ENCODE data around the gene PNMA1. TPM values are rescaled to one million over a fixed set of nuclear protein-coding genes. Genes with fewer than 3 reads are reported as not detected.

PNMA1 gene
- total RNA-seq, 1 donor from 2014 or later: 30.2 TPM

DNA sequence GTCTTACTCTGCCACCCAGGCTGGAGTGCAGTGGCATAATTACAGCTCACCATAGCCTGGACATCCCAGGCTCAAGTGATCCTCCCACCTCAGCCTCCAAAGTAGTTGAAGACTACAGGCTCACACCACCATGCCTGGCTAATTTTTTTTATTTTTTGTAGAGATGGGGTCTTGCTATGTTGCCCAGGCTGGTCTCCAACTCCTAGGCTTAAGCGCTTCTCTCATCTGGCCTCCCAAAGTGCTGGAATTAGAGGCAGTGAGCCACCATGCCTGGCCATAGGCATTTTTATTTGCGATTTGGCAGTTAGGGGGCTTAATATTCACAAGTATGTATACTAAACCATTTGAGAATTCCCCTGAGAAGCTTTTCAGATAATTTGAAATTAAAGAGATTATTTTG, 19.1 kb downstream of the PNMA1 start:
- no peak overlapping the region for H3K4me3 ChIP-seq
- TF ChIP-seq CTCF (IDR thresholded peaks at IDR 0.05): no peak
- no peaks in the 10 kb centered on the region for H3K4me1 ChIP-seq
- peaks cover 2 to 11% of the 10 kb centered on the region in 2 donors for H3K36me3 ChIP-seq
- no peak overlapping the region for H3K27ac ChIP-seq
- no peaks in the 10 kb centered on the region for H3K27me3 ChIP-seq
- no peak for DNase-seq (ENCODE audit: low spot score in 2 of 2)
- H3K9me3 ChIP-seq: no peaks in the 10 kb centered on the region
- intact Hi-C loops (cut with DNase I): no loop called here

- Histone ChIP-seq H3K36me3 (peaks cover 2 to 16% of the 10 kb centered on the region in 2 donors), H3K27me3 (no peaks in the 10 kb centered on the region), H3K9me3 (no peaks in the 10 kb centered on the region), H3K4me1 (no peaks in the 10 kb centered on the region), H3K4me3 (no peak overlapping the region), H3K27ac (no peak overlapping the region)
- no peak for DNase-seq (ENCODE audit: low spot score in 2 of 2)
- intact Hi-C loops (cut with DNase I): no loop called here
- TF ChIP-seq CTCF (IDR thresholded peaks at IDR 0.05): no peak
Observed at GRCh38 chr14:73694083-73694482, 20.1 kb downstream of the PNMA1 start.

GRCh38 chr14:73686901-73687300, 27.3 kb downstream of the PNMA1 start:
- Histone ChIP-seq H3K4me1 (no peaks in the 10 kb centered on the region), H3K4me3 (no peak overlapping the region), H3K36me3 (peaks cover 0 to 21% of the 10 kb centered on the region in 2 donors), H3K27ac (no peak overlapping the region), H3K9me3 (no peaks in the 10 kb centered on the region), H3K27me3 (no peaks in the 10 kb centered on the region)
- intact Hi-C loops (cut with DNase I): no loop called here
- no peak for TF ChIP-seq CTCF (IDR thresholded peaks at IDR 0.05)
- no peak for DNase-seq (ENCODE audit: low spot score in 2 of 2)

DNA sequence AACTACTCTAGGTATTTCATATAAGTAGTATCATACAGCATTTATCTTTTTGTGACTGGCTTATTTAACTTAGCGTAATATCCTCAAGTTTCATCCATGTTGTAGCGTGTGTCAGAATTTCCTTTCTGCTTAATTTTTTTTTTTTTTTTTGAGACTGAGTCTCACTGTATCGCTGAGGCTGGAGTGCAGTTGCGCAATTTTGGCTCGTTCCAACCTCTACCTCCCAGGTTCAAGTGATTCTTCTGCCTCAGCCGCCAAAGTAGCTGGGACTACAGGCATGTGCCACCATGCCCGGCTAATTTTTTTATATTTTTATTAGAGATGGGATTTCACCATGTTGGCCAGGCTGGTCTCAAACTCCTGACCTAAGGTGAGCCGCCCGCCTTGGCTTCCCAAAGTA, 28.9 kb downstream of the PNMA1 start:
- TF ChIP-seq CTCF (IDR thresholded peaks at IDR 0.05): no peak
- Histone ChIP-seq H3K4me1 (no peaks in the 10 kb centered on the region), H3K9me3 (no peaks in the 10 kb centered on the region), H3K27me3 (no peaks in the 10 kb centered on the region), H3K4me3 (no peak overlapping the region), H3K27ac (no peak overlapping the region), H3K36me3 (peaks cover 0 to 11% of the 10 kb centered on the region in 2 donors)
- intact Hi-C loops (cut with DNase I): no loop called here
- no peak for DNase-seq (ENCODE audit: low spot score in 2 of 2)

DNA sequence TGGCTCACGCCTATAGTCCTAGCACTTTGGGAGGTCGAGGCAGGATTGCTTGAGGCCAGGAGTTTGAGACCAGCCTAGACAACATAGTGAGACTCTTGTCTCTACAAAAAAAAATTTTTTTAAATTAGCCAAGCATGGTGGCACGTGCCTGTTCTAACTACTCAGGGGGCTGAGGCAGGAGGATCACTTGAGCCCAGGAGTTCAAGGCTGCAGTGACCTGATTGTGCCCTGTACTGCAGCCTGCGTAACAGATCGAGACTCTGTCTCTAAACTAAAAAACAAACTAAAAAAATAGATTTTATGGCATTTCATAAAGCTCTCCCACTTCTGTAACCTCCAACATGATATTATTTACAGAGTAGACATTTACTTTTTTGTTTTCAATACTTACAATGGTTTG, 29.6 kb downstream of the PNMA1 start:
- H3K4me1 ChIP-seq: no peaks in the 10 kb centered on the region
- intact Hi-C loops (cut with DNase I): no loop called here
- H3K36me3 ChIP-seq: peaks cover 0 to 10% of the 10 kb centered on the region in 2 donors
- H3K27ac ChIP-seq: no peak overlapping the region
- H3K9me3 ChIP-seq: no peaks in the 10 kb centered on the region
- H3K4me3 ChIP-seq: no peak overlapping the region
- no peak for TF ChIP-seq CTCF (IDR thresholded peaks at IDR 0.05)
- H3K27me3 ChIP-seq: no peaks in the 10 kb centered on the region
- no peak for DNase-seq (ENCODE audit: low spot score in 2 of 2)

DNA sequence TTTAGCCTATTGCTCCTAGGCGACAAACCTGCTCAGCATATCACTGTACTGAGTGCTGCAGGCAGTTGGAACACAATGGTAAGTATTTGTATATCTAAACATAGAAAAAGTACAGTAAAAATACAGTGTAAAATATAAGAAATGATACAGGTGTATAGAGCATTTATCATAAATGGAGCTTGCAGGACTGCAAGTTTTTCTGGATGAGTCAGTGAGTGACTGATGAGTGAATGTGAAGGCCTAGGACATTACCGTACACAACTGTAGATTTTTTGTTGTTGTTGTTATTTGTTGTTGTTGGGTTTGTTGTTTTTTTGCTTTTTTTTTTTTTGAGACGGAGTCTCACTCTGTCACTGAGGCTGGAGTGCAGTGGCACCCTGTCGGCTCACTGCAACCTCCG, 33.4 kb downstream of the PNMA1 start:
- H3K27me3 ChIP-seq: no peaks in the 10 kb centered on the region
- no peak for DNase-seq (ENCODE audit: low spot score in 2 of 2)
- peaks cover 0 to under 1% of the 10 kb centered on the region in 2 donors for H3K36me3 ChIP-seq
- no peak for TF ChIP-seq CTCF (IDR thresholded peaks at IDR 0.05)
- H3K4me3 ChIP-seq: no peak overlapping the region
- H3K4me1 ChIP-seq: no peaks in the 10 kb centered on the region
- no peak overlapping the region for H3K27ac ChIP-seq
- H3K9me3 ChIP-seq: no peaks in the 10 kb centered on the region
- intact Hi-C loops (cut with DNase I): no loop called here

All from ascending aorta (tissue), 2 donors.